BE2C (cell line): ENCODE results near the gene CXCL8.

Experiments
- DNase-seq: peaks from one replicate; pipeline ENCODE4 v3.0.0-alpha.2; 2020
- H3K27me3 ChIP-seq: fragments of 250-450 bp; sonication (Bioruptor Pico); 2 replicates; pipeline ENCODE4 v1.5.1; 2020; ENCODE audit warnings: mild to moderate bottlenecking
- H3K36me3 ChIP-seq: fragments of 250-450 bp; sonication (Bioruptor Pico); 2 replicates; pipeline ENCODE4 v1.5.1; 2020; ENCODE audit warnings: mild to moderate bottlenecking
- H3K4me1 ChIP-seq: fragments of 250-450 bp; sonication (Bioruptor Pico); 2 replicates; pipeline ENCODE4 v1.5.1; 2020
- H3K4me3 ChIP-seq: 2 replicates; pipeline ENCODE4 v1.5.1; 2011; ENCODE audit warnings: low read depth, low read length
- H3K9me3 ChIP-seq: fragments of 250-450 bp; sonication (Bioruptor Pico); 2 replicates; pipeline ENCODE4 v1.5.1; 2020
- TF ChIP-seq, protein P1 (sequence below): IDR thresholded peaks from 2 replicates; pipeline ENCODE4 v1.5.1; 2012; ENCODE audit warnings: mild to moderate bottlenecking, low read depth, low read length

The CXCL8 gene

DNA sequence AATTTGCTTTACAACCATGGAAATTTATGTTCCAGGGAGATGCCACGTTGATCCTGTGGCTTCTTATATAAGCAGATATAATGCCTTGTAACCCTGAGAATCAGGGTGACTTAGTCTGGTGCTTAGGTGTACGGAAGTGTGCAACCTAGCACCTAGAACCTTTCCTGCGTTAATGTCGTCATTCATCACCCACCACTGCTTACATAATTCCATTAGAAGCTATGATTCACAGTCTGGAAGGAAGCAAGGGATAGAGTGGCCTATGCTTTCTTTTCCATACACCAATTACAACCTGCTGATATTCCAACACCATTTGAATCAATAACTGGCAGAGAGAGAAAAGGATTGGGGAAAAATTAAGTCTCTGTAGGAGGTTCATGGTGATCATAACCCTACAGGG, 17.3 kb upstream of the CXCL8 start:
- Histone ChIP-seq H3K4me3 (no peak overlapping the region), H3K9me3 (no peaks in the 10 kb centered on the region), H3K36me3 (no peaks in the 10 kb centered on the region), H3K27me3 (0 out of 2 replicates have a peak, but pooled peaks cover 2% of the 10 kb centered on the region), H3K4me1 (no peaks in the 10 kb centered on the region)
- DNase-seq: no peak
- TF ChIP-seq, protein P1, sequence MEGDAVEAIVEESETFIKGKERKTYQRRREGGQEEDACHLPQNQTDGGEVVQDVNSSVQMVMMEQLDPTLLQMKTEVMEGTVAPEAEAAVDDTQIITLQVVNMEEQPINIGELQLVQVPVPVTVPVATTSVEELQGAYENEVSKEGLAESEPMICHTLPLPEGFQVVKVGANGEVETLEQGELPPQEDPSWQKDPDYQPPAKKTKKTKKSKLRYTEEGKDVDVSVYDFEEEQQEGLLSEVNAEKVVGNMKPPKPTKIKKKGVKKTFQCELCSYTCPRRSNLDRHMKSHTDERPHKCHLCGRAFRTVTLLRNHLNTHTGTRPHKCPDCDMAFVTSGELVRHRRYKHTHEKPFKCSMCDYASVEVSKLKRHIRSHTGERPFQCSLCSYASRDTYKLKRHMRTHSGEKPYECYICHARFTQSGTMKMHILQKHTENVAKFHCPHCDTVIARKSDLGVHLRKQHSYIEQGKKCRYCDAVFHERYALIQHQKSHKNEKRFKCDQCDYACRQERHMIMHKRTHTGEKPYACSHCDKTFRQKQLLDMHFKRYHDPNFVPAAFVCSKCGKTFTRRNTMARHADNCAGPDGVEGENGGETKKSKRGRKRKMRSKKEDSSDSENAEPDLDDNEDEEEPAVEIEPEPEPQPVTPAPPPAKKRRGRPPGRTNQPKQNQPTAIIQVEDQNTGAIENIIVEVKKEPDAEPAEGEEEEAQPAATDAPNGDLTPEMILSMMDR: no peak

DNA sequence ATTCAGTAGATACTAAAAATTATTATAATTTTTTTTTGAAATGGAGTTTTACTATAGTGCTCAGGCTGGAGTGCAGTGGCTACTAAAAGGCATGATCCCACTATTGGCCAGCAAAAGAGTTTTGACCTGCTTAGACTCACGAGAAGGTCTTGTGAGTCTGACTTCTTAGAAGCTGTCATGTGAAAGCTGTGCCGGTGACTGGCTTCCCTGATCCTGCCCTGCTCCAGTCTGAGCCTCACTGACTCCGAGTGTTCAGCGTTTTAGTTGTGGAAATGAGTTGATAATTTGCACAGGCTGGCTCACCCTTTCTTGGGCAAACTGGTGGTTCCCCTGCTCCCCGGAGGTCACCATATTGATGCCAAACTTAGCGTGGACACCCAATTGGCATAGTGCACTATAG, 16.4 kb upstream of the CXCL8 start:
- no peak for DNase-seq
- H3K4me1 ChIP-seq: no peaks in the 10 kb centered on the region
- no peaks in the 10 kb centered on the region for H3K36me3 ChIP-seq
- no peaks in the 10 kb centered on the region for H3K9me3 ChIP-seq
- H3K27me3 ChIP-seq: 0 out of 2 replicates have a peak, but pooled peaks cover 2% of the 10 kb centered on the region
- H3K4me3 ChIP-seq: no peak overlapping the region
- TF ChIP-seq, protein P1: no peak

DNA sequence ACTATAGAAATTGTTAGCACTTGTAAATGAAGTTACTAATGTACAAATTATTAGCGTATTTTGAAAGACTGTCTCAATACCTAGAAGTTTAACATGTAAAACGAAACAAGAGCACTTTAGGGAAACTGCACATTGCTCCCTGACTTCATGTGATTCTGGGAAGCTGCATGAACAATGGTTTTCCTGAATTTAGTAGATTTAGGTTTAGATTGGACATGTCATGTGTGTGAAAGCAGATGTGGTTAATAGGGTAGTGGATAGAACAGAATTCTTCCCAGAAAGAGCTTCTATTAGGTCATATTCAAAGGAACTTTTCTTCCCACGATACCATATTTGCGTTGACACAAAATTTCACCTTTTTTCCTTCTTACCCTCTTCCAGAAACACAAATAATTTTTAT, 14.9 kb upstream of the CXCL8 start:
- no peak for DNase-seq
- Histone ChIP-seq H3K4me3 (no peak overlapping the region), H3K27me3 (no peaks in the 10 kb centered on the region), H3K9me3 (no peaks in the 10 kb centered on the region), H3K4me1 (no peaks in the 10 kb centered on the region), H3K36me3 (no peaks in the 10 kb centered on the region)
- TF ChIP-seq, protein P1: no peak

DNA sequence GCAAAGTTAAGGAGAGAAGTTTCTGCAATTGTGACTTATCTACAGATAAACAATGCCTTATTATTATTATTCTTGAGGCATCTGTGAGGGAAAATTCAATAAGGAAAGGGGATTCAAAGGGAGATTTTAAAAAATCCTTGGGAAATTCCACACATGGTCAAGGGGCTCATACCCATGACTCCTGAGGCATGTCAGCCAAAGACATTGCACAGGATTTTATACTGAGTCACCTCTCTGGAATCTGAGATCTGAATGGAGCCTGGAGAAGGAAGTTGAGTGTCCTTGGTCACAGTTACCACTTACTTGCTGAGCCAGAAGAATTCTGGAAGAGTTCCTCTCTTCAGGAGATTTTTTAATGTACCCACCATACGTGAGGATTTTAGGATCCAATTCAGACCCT, 14.4 kb upstream of the CXCL8 start:
- H3K36me3 ChIP-seq: no peaks in the 10 kb centered on the region
- TF ChIP-seq, protein P1: no peak
- no peaks in the 10 kb centered on the region for H3K9me3 ChIP-seq
- H3K4me1 ChIP-seq: no peaks in the 10 kb centered on the region
- no peaks in the 10 kb centered on the region for H3K27me3 ChIP-seq
- DNase-seq: no peak
- H3K4me3 ChIP-seq: no peak overlapping the region

DNA sequence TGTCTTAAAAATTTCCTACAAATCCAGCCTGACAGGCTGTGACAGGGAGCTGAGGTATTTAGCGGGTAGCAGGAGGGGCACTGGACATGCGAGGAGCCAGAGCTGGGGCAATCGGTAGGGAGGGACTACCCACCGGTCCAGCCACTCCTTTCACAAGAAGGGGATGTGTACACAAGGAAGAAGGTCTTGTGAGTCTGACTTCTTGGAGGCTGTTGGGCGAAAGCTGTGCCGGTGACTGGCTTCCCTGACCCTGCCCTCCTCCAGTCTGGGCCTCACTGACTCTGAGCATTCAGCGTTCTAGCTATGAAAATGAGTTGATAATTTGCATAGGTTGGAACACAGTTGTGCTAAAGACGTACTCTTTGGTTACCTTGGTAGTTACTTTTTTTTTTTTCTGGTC, 12.7 kb upstream of the CXCL8 start:
- TF ChIP-seq, protein P1: no peak
- no peaks in the 10 kb centered on the region for H3K4me1 ChIP-seq
- no peak for DNase-seq
- no peaks in the 10 kb centered on the region for H3K27me3 ChIP-seq
- no peaks in the 10 kb centered on the region for H3K9me3 ChIP-seq
- H3K36me3 ChIP-seq: no peaks in the 10 kb centered on the region
- H3K4me3 ChIP-seq: no peak overlapping the region

DNA sequence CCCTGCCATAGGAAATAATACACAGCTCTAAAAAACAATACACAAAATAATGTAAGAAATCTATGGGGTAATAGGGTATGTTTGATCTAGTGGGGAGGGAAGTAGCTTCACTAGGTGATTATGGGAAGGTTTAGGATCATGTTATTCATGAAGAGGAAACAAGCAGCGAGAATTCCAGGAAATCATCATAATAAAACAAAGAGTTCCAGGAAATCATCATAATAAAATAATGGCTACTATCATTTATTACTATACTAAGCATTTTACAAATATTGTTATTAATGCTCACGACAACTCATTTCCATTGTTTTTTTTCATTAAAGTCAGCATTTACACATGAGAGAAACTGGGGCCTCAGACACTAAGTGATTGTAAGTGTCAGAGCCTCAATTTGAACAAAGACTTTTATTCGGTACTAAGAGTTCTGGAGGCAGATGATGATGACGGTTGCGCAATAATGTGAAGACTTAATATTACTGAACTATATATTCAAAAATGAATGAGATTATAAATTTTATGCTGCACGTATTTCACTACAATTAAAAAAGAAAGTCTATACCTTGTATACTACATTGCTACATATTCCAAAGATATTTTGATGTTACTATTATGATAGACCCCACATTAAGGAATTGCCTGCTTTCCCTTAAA, 12.2 kb upstream of the CXCL8 start:
- Histone ChIP-seq H3K9me3 (no peaks in the 10 kb centered on the region), H3K4me3 (no peak overlapping the region), H3K27me3 (no peaks in the 10 kb centered on the region), H3K4me1 (no peaks in the 10 kb centered on the region), H3K36me3 (no peaks in the 10 kb centered on the region)
- no peak for DNase-seq
- TF ChIP-seq, protein P1: no peak
